GM23338 (cell line): ENCODE results near the gene MAP3K15. TPM values are rescaled to one million over a fixed set of nuclear protein-coding genes. Genes with fewer than 3 reads are reported as not detected.

ENCODE experiments used
- ATAC-seq: fragments of 200-7000 bp; cut with Tn5 transposase; 3 replicates; pipeline ENCODE4 v1.9.1; 2020
- DNase-seq: peaks from one replicate; pipeline ENCODE4 v3.0.0-alpha.2; 2015; ENCODE audit warnings: low spot score
- H2AFZ ChIP-seq: fragments of 200-600 bp; sonication (generic); 2 replicates; pipeline ENCODE4 v1.8.0; 2016; ENCODE audit warnings: antibody characterized with exemption, mild to moderate bottlenecking, moderate library complexity
- H3F3A ChIP-seq: fragments of 200-600 bp; sonication (generic); replicated peaks from 2 replicates; pipeline ENCODE4 v1.8.0; 2017; ENCODE audit warnings: antibody characterized with exemption, mixed run types, low read depth
- H3K27ac ChIP-seq: fragments of 200-600 bp; sonication (generic); 2 replicates; pipeline ENCODE4 v1.6.1; 2016; ENCODE audit warnings: low read depth
- H3K27me3 ChIP-seq: fragments of 200-600 bp; sonication (generic); 2 replicates; pipeline ENCODE4 v1.8.0; 2016; ENCODE audit warnings: mild to moderate bottlenecking, mixed run types, moderate library complexity; ENCODE audit not compliant: insufficient read depth
- H3K36me3 ChIP-seq: fragments of 200-600 bp; sonication (generic); 2 replicates; pipeline ENCODE4 v1.8.0; 2016; ENCODE audit warnings: mild to moderate bottlenecking; ENCODE audit not compliant: insufficient read depth
- H3K4me1 ChIP-seq: fragments of 200-600 bp; sonication (generic); 2 replicates; pipeline ENCODE4 v1.8.0; 2016; ENCODE audit warnings: mild to moderate bottlenecking, moderate library complexity; ENCODE audit not compliant: insufficient read depth
- H3K4me2 ChIP-seq: fragments of 200-600 bp; sonication (generic); 2 replicates; pipeline ENCODE4 v1.7.1; 2017; ENCODE audit warnings: mixed run types
- H3K4me3 ChIP-seq: fragments of 200-600 bp; sonication (generic); 2 replicates; pipeline ENCODE4 v1.6.1; 2016; ENCODE audit warnings: mixed run types
- H3K79me2 ChIP-seq: fragments of 200-600 bp; sonication (generic); replicated peaks from 2 replicates; pipeline ENCODE4 v1.8.0; 2017; ENCODE audit warnings: mild to moderate bottlenecking; ENCODE audit not compliant: insufficient read depth
- H3K9me2 ChIP-seq: fragments of 200-600 bp; sonication (generic); 2 replicates; pipeline ENCODE4 v1.8.0; 2017; ENCODE audit not compliant: insufficient read depth
- H4K20me1 ChIP-seq: fragments of 200-600 bp; sonication (generic); replicated peaks from 2 replicates; pipeline ENCODE4 v1.8.0; 2017; ENCODE audit warnings: mild to moderate bottlenecking; ENCODE audit not compliant: insufficient read depth
- H3K27ac Mint-ChIP-seq: 2 replicates; pipeline ENCODE4 v1.8.0; 2020; ENCODE audit warnings: inconsistent platforms, mild to moderate bottlenecking, moderate library complexity, mixed read lengths
- H3K27me3 Mint-ChIP-seq: 3 replicates; pipeline ENCODE4 v1.8.0; 2022; ENCODE audit warnings: low read depth, mild to moderate bottlenecking, moderate library complexity, mixed read lengths, inconsistent platforms; ENCODE audit not compliant: insufficient read depth, poor library complexity
- H3K36me3 Mint-ChIP-seq: 3 replicates; pipeline ENCODE4 v1.8.0; 2021; ENCODE audit warnings: low read depth, mild to moderate bottlenecking, inconsistent platforms, moderate library complexity, mixed read lengths
- H3K4me1 Mint-ChIP-seq: 3 replicates; pipeline ENCODE4 v1.8.0; 2020; ENCODE audit warnings: mild to moderate bottlenecking, inconsistent platforms, mixed read lengths
- H3K4me3 Mint-ChIP-seq: 3 replicates; pipeline ENCODE4 v1.8.0; 2021; ENCODE audit warnings: moderate library complexity, mild to moderate bottlenecking, inconsistent platforms, mixed read lengths
- H3K9me3 Mint-ChIP-seq: 3 replicates; pipeline ENCODE4 v1.8.0; 2020; ENCODE audit warnings: moderate library complexity, mild to moderate bottlenecking, inconsistent platforms, mixed read lengths
- CREB1 ChIP-seq: fragments of 250-450 bp; sonication (Bioruptor Pico); IDR thresholded peaks from 2 replicates; pipeline ENCODE4 v1.5.0; 2020; ENCODE audit warnings: low read depth, mild to moderate bottlenecking, moderate library complexity
- CTCF ChIP-seq, 2 experiments: fragments of 200-600 bp in 1 of 2; sonication (generic) in 1 of 2; conservative IDR thresholded peaks; 2 replicates each; pipeline versions ENCODE4 v1.5.1 to v1.6.1; 2016 to 2017; ENCODE audit warnings: antibody characterized with exemption in 2 of 2, low read depth in 2 of 2, mild to moderate bottlenecking in 2 of 2, moderate library complexity in 1 of 2
- JUNB ChIP-seq: IDR thresholded peaks from one replicate; pipeline ENCODE4 v1.6.1; 2016; ENCODE audit warnings: antibody characterized with exemption; ENCODE audit not compliant: unreplicated experiment
- polyA plus RNA-seq: library from polyadenylated mRNA; unstranded; fragments of >200 nt; fragmentation: Nextera tagmentation; extraction: Ambion mirVana; gene quantifications from 2 replicates; pipeline ENCODE4 v1.2.1, GENCODE V29; 2016
- total RNA-seq: library from RNA; depleted of rRNA; stranded (reverse); fragments of >200 nt; shearing (Covaris generic); gene quantifications from 2 replicates; pipeline ENCODE4 v1.2.3, GENCODE V29; 2014

MAP3K15 gene
- total and polyA plus RNA-seq, 2 experiments from 2014 or later, result 0.40 to 3.1 TPM

- H3K36me3 Mint-ChIP-seq, result no peaks in the 10 kb centered on the region
- peak overlapping the region; percentile 89 for H3K4me2 ChIP-seq
- DNase-seq (peak; percentile 56), ATAC-seq (peak; percentile 72)
- no peaks in the 10 kb centered on the region for H3K9me2 ChIP-seq
- H3K27me3 ChIP-seq, result 0 out of 2 replicates have a peak, but pooled peaks cover 3% of the 10 kb centered on the region
- H3K27me3 Mint-ChIP-seq, result peaks cover 5% of the 10 kb centered on the region
- no peaks in the 10 kb centered on the region for H3K36me3 ChIP-seq
- H3F3A ChIP-seq, result no peaks in the 10 kb centered on the region
- peak overlapping the region; percentile 87 for H3K4me3 Mint-ChIP-seq
- no peak overlapping the region for H3K27ac ChIP-seq
- 0 out of 3 replicates have a peak, but pooled peaks cover 2% of the 10 kb centered on the region for H3K4me1 Mint-ChIP-seq
- no peaks in the 10 kb centered on the region for H3K79me2 ChIP-seq
- peak overlapping the region; percentile 73 for H3K4me3 ChIP-seq
- 0 out of 4 replicates have a peak, but pooled peaks of 1 of the 2 experiments have one; percentile 0 for TF ChIP-seq CTCF (conservative IDR thresholded peaks at IDR 0.05; ENCODE audit: low read depth in 2 of 2)
- no peak for TF ChIP-seq CREB1 (CRISPR knock-in tag)
- no peaks in the 10 kb centered on the region for H3K9me3 Mint-ChIP-seq
- 0 out of 2 replicates have a peak overlapping the region, but pooled peaks have one; percentile 59 for H2AFZ ChIP-seq
- H3K4me1 ChIP-seq, result no peaks in the 10 kb centered on the region
- no peak overlapping the region for H3K27ac Mint-ChIP-seq
- H4K20me1 ChIP-seq, result no peaks in the 10 kb centered on the region
Measured at GRCh38 chrX:19372547-19373331, 142.6 kb downstream of the MAP3K15 start.

GRCh38 chrX:19372170-19372546 lies 143.2 kb downstream of the MAP3K15 start:
- Histone ChIP-seq H3F3A (no peaks in the 10 kb centered on the region), H3K36me3 (no peaks in the 10 kb centered on the region), H3K27me3 (0 out of 2 replicates have a peak, but pooled peaks cover 3% of the 10 kb centered on the region), H3K4me1 (no peaks in the 10 kb centered on the region), H3K27ac (no peak overlapping the region), H2AFZ (0 out of 2 replicates have a peak overlapping the region, but pooled peaks have one; percentile 59), H3K9me2 (no peaks in the 10 kb centered on the region), H4K20me1 (no peaks in the 10 kb centered on the region), H3K79me2 (no peaks in the 10 kb centered on the region), H3K4me2 (peak overlapping the region; percentile 89), H3K4me3 (peak overlapping the region; percentile 73)
- Mint-ChIP-seq H3K9me3 (no peaks in the 10 kb centered on the region), H3K27me3 (peaks cover 7% of the 10 kb centered on the region), H3K4me3 (peak overlapping the region; percentile 87), H3K27ac (no peak overlapping the region), H3K4me1 (0 out of 3 replicates have a peak, but pooled peaks cover 2% of the 10 kb centered on the region), H3K36me3 (peaks cover 3% of the 10 kb centered on the region; the same call in 1 of the 3 replicates)
- DNase-seq (peak; percentile 75), ATAC-seq (peak; percentile 80)
- TF ChIP-seq CREB1 (CRISPR knock-in tag) (no peak), CTCF (conservative IDR thresholded peaks at IDR 0.05; ENCODE audit: low read depth in 2 of 2) (peak; percentile 73 to 78), JUNB (no peak)
